Stimulated activated CD8-positive, alpha-beta memory T cell treated with anti-CD3 and anti-CD28 coated beads, Interleukin-2, amount 100 ng/mL, for 48 hours (primary cell): Measurements from ENCODE around the gene NUP85.
"Not testable (repeated sequence)": the region's sequence is repeated elsewhere in the genome, so short reads cannot be mapped to it uniquely, and the experiment has no call there.

Experiments used
- DNase-seq, 2 donors: peaks; one replicate each; pipeline ENCODE4 v3.0.0-alpha.2; 2020; ENCODE audit warnings: low read depth in 2 of 2

NUP85 gene

GRCh38 chr17:75199886-75200618 is 5.4 kb upstream of the NUP85 start:
- no peak for DNase-seq

GRCh38 chr17:75205793-75206163 is 299 bp downstream of the NUP85 start:
- DNase-seq: no peak

- DNase-seq: not testable (repeated sequence)
Observed at GRCh38 chr17:75207050-75207407, 1.6 kb downstream of the NUP85 start.

DNA sequence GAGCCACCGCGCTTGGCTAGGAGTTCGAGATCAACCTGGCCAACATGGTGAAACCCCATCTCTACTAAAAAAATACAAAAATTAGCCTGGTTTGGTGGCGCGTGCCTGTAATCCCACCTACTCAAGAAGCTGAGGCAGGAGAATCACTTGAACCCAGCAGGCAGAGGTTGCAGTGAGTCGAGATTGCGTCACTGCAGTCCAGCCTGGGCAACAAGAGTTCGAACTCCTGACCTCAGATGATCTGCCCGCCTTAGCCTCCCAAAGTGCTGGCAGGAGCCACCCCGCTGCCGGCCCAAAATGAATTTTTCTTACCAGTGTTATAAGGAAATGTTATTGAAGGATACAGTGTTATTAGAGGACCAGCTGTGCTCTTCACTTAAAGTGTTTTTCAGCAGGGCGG is 2.3 kb downstream of the NUP85 start:
- no peak for DNase-seq

GRCh38 chr17:75208161-75208560 is 2.7 kb downstream of the NUP85 start:
- DNase-seq: no peak

GRCh38 chr17:75209061-75209460 is 3.6 kb downstream of the NUP85 start:
- no peak for DNase-seq

- no peak for DNase-seq
Observed at GRCh38 chr17:75218131-75218530, 12.7 kb downstream of the NUP85 start.

DNA sequence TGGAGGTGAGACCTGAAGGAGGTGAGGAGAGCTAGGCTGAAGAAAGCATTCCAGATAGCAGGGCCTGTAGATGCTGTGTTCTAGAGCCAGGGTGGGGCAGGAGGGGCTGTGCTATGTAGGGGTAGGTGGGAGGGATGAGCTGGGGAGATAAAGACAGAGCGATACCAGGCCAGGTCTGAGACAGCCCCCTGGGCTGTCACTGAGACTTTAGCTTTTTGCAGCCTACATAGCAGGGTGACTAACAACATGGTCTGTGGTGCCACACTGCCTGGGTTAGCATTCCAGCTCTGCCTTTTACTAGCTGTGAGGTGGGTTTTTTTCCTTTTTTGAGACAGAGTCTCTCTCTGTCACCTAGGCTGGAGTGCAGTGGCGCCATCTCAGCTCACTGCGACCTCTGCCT is 14.3 kb downstream of the NUP85 start:
- DNase-seq: no peak

- no peak for DNase-seq
Observed at GRCh38 chr17:75225016-75225415, 19.5 kb downstream of the NUP85 start.

DNA sequence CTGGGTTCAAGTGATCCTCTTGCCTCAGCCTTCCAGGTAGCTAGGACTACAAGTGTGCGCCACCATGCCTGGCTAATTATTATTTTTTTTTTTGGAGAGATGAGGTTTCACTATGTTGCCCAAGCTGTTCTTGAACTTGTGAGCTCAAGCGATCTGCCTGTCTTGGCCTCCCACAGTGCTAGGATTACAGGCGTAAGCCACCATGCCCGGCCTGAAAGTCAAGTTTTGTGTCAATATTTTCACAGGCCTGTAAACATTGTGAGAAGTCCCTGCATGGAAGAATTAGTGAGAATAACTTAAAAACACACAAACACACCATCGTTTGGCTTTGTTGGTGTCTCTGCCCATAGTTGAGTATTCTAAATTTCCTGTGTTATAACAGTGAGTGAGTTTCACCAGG is 22.2 kb downstream of the NUP85 start:
- DNase-seq: no peak

DNA sequence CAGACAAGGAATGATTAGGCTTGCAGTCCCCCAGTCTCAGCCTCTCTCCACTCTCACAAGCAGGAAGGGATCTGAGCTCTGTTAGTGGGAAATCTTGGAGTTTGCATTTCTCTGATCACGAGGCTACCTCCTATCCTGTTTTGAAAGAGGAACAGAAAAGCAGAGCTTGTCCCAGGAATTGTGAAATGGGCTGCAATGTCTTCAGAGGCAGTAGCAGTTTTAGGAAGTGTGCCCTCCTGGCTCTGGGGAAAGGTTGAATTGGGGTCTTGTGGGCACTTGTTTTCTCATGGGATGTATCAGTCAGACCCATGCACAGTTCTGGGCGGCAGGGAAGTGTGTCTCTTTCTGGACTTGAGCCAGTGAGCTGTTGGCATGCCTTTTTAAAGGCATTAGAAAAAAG is 22.8 kb downstream of the NUP85 start:
- no peak for DNase-seq

DNA sequence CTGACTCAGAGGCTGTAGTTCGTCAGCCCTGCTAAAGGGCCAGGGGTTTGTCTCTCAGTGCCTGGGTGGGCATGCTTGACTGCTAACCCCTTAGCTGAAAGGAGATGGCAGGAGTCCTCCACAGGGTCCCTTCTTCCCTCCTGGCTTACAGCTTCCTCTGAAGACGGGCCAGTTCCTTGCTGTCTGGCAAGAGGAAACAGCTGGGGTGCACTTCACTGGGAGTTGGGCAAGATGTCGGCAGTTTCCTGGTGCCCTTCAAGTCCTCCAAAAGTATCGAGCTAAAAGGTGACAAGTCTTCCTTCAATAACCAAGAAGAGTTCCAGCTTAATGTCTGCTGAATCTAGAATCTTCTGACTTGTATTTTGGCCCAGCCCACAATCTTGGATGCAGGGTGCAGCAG is 23.4 kb downstream of the NUP85 start:
- no peak for DNase-seq

DNA sequence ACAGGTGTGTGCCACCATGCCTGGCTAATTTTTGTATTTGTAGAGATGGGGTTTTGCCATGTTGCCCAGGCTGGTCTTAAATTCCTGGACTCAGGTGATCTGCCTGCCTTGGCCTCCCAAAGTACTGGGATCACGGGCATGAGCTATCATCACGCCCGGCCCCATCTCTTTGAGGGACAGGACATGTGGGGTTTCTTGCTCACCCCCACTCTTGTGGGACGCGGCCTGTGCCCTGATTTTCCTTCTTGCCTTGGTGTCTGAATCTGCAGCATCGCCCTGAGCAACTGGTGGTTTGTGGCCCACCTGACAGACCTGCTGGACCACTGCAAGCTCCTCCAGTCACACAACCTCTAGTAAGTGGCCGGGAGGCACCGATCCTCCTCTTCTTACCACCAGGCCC is 25.6 kb downstream of the NUP85 start:
- DNase-seq: no peak

GRCh38 chr17:75231741-75232464 is 26.4 kb downstream of the NUP85 start:
- no peak for DNase-seq

GRCh38 chr17:75232786-75233185 is 27.3 kb downstream of the NUP85 start:
- DNase-seq: no peak

DNA sequence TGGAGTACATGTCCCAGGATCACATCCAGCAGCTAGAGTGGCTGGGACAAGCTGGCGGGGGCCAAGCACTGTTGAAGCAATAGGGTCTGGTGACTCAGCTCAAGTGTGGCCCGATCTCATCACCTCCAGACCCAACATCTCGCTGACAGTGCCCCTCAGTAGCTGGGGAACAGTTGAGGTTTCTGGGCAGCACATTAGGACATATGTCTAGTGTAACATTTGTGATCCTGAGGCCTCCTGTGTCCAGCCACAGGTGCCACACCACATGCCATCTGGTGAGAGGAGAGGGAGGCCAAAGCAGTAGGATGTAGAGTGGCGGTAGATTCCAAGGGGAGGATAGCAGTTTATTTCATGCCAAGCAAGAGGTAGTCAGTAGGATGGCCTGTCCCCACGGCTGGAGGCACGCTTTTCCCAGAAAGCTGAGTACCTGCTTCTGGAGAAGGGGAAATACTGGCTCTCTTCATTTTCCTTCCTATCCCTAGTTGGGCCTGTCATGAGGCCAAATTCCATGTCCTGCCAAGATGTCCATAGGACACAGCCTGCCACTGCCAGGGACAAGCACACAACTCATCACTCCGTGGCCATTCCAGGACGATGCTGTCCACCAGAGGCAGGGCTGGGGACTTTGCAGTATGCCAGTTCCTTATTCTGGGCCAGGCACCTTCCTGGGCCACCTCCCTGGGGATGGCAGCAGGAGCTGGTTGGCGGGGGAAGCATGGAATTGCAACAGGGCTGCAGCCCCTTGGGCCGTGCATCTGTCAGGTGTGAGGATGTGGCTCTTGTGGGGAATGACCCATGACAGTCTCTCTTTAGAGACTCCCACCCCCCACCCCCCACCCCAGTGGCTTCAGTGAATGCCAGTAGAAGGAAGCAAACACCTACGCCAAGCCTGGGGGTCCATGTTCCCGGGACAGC is 31.9 kb downstream of the NUP85 start:
- no peak for DNase-seq

GRCh38 chr17:75238020-75238580 is 32.6 kb downstream of the NUP85 start:
- no peak for DNase-seq

GRCh38 chr17:75238684-75239191 is 33.3 kb downstream of the NUP85 start:
- DNase-seq: peak in 1 of 2 donors; percentile 37

DNA sequence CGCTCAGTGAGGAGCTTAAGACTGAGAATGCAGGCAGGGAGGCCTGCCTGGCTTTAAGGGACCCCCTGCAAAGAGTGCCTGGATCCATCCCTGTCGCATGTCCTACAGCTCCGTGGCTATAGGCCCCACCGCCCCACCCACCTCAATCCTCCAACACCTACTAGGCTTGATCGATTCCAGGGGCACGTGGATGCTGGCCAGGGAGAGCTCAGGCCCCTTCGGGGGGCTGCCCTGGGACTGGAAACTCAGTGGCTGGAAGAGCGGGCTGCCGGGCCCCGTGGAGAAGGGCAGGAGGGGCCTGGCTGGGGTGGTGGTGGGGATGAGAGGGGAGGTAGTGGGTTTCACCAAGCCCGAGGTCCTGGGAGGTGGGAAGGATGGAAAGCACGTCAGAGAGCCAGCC is 33.7 kb downstream of the NUP85 start:
- DNase-seq: no peak

- no peak for DNase-seq
Observed at GRCh38 chr17:75239778-75240393, 34.4 kb downstream of the NUP85 start.

- DNase-seq: peak in 1 of 2 donors; percentile 49
Observed at GRCh38 chr17:75240394-75241142, 35.1 kb downstream of the NUP85 start.
